ENCODE measurements around the gene TMEM213. TPM values are rescaled to one million over a fixed set of nuclear protein-coding genes. Genes with fewer than 3 reads are reported as not detected.
A peak's percentile ranks its signal among the peaks of the same experiment; 100 is the strongest.

The TMEM213 gene
- total RNA-seq, 1 donor from 2014 or later: not detected

GRCh38 chr7:138873220-138873892 is 75.6 kb downstream of the TMEM213 start:
- Histone ChIP-seq H3K9ac (no peak overlapping the region), H3K79me2 (ENCODE audit: low read depth) (no peaks in the 10 kb centered on the region), H3K27me3 (no peaks in the 10 kb centered on the region), H4K20me1 (ENCODE audit: low read depth) (peaks cover 14% of the 10 kb centered on the region), H3K4me1 (peaks cover 10% of the 10 kb centered on the region), H3K36me3 (no peaks in the 10 kb centered on the region), H3K9me3 (ENCODE audit: low read depth) (no peaks in the 10 kb centered on the region), H3K4me2 (no peak overlapping the region), H3K27ac (no peak overlapping the region), H2AFZ (replicated peaks) (no peak overlapping the region), H3K4me3 (no peak overlapping the region), H3F3A (ENCODE audit: low read depth) (peaks cover 9% of the 10 kb centered on the region)
- H3K9me3 Mint-ChIP-seq: no peaks in the 10 kb centered on the region
- TF ChIP-seq EZH2 (IDR thresholded peaks at IDR 0.05): no peak
- TF ChIP-seq EZH2phosphoT487 (IDR thresholded peaks at IDR 0.05): no peak
- no peak for TF ChIP-seq CTCF (IDR thresholded peaks at IDR 0.05)
- H3K4me3 Mint-ChIP-seq: no peak overlapping the region
- H3K27me3 Mint-ChIP-seq (ENCODE audit: insufficient read depth, low read depth): peaks cover 2% of the 10 kb centered on the region
- peak; percentile 31 for DNase-seq (ENCODE audit: low spot score)
- no peak overlapping the region for H3K27ac Mint-ChIP-seq
- peaks cover 36% of the 10 kb centered on the region for H3K36me3 Mint-ChIP-seq
- H3K4me1 Mint-ChIP-seq: peaks cover 10% of the 10 kb centered on the region

- no peak for DNase-seq (ENCODE audit: low spot score)
- Histone ChIP-seq H3K36me3 (no peaks in the 10 kb centered on the region), H3K4me1 (peaks cover 10% of the 10 kb centered on the region), H3K4me3 (no peak overlapping the region), H3K9me3 (ENCODE audit: low read depth) (no peaks in the 10 kb centered on the region), H3F3A (ENCODE audit: low read depth) (peaks cover 9% of the 10 kb centered on the region), H3K27me3 (no peaks in the 10 kb centered on the region), H3K9ac (no peak overlapping the region), H3K27ac (no peak overlapping the region), H2AFZ (replicated peaks) (no peak overlapping the region), H3K4me2 (no peak overlapping the region), H3K79me2 (ENCODE audit: low read depth) (no peaks in the 10 kb centered on the region), H4K20me1 (ENCODE audit: low read depth) (peaks cover 14% of the 10 kb centered on the region)
- H3K27ac Mint-ChIP-seq: no peak overlapping the region
- H3K9me3 Mint-ChIP-seq: no peaks in the 10 kb centered on the region
- peaks cover 2% of the 10 kb centered on the region for H3K27me3 Mint-ChIP-seq (ENCODE audit: insufficient read depth, low read depth)
- peaks cover 13% of the 10 kb centered on the region for H3K4me1 Mint-ChIP-seq
- no peak overlapping the region for H3K4me3 Mint-ChIP-seq
- peaks cover 32% of the 10 kb centered on the region for H3K36me3 Mint-ChIP-seq
- TF ChIP-seq EZH2phosphoT487 (IDR thresholded peaks at IDR 0.05): no peak
- no peak for TF ChIP-seq EZH2 (IDR thresholded peaks at IDR 0.05)
- TF ChIP-seq CTCF (IDR thresholded peaks at IDR 0.05): no peak
These were observed 78.0 kb downstream of the TMEM213 start for GRCh38 chr7:138875794-138876193.

GRCh38 chr7:138876326-138876725 is 78.5 kb downstream of the TMEM213 start:
- TF ChIP-seq CTCF (IDR thresholded peaks at IDR 0.05) (no peak), EZH2phosphoT487 (IDR thresholded peaks at IDR 0.05) (no peak), EZH2 (IDR thresholded peaks at IDR 0.05) (no peak)
- Histone ChIP-seq H3K79me2 (ENCODE audit: low read depth) (no peaks in the 10 kb centered on the region), H2AFZ (replicated peaks) (no peak overlapping the region), H3K4me2 (no peak overlapping the region), H3K4me3 (no peak overlapping the region), H3K27me3 (no peaks in the 10 kb centered on the region), H3K9ac (no peak overlapping the region), H3K27ac (no peak overlapping the region), H3F3A (ENCODE audit: low read depth) (peaks cover 9% of the 10 kb centered on the region), H3K36me3 (no peaks in the 10 kb centered on the region), H3K4me1 (peaks cover 10% of the 10 kb centered on the region), H4K20me1 (ENCODE audit: low read depth) (peaks cover 14% of the 10 kb centered on the region), H3K9me3 (ENCODE audit: low read depth) (no peaks in the 10 kb centered on the region)
- Mint-ChIP-seq H3K9me3 (no peaks in the 10 kb centered on the region), H3K4me1 (peaks cover 13% of the 10 kb centered on the region), H3K4me3 (no peak overlapping the region), H3K27ac (no peak overlapping the region), H3K27me3 (ENCODE audit: insufficient read depth, low read depth) (peaks cover 2% of the 10 kb centered on the region), H3K36me3 (peaks cover 28% of the 10 kb centered on the region)
- DNase-seq (ENCODE audit: low spot score): no peak

All from neural progenitor cell (in vitro differentiated cells).